ENCODE measurements around the gene EXOC3L2. TPM values are rescaled to one million over a fixed set of nuclear protein-coding genes. Genes with fewer than 3 reads are reported as not detected.

EXOC3L2 gene
- total and polyA plus RNA-seq, 7 donors, result 0.14 to 1.7 (median 0.51) TPM; not detected in 3

GRCh38 chr19:45253396-45254027 lies 8.3 kb upstream of the EXOC3L2 start:
- Histone ChIP-seq H3K27ac (no peak overlapping the region), H3K4me3 (no peak overlapping the region), H3K4me1 (peaks cover 0 to 41% (median 35%) of the 10 kb centered on the region in 4 donors), H3K27me3 (no peaks in the 10 kb centered on the region), H3K9me3 (no peaks in the 10 kb centered on the region), H3K36me3 (no peaks in the 10 kb centered on the region)
- intact Hi-C loops (cut with DNase I), result loop anchor here (5.0 to 10.0 kb wide), 3 partner anchors 161 to 361 kb away; partner anchors contain the start of genes PPP1R37 and TOMM40
- 73 to 79% methylated on average over 12 of the region's 12 CpGs for WGBS, 2 donors
- TF ChIP-seq POLR2A (IDR thresholded peaks at IDR 0.05) (no peak), POLR2AphosphoS5 (IDR thresholded peaks at IDR 0.05) (no peak), EP300 (IDR thresholded peaks at IDR 0.05) (no peak)
- TF ChIP-seq, protein P1, sequence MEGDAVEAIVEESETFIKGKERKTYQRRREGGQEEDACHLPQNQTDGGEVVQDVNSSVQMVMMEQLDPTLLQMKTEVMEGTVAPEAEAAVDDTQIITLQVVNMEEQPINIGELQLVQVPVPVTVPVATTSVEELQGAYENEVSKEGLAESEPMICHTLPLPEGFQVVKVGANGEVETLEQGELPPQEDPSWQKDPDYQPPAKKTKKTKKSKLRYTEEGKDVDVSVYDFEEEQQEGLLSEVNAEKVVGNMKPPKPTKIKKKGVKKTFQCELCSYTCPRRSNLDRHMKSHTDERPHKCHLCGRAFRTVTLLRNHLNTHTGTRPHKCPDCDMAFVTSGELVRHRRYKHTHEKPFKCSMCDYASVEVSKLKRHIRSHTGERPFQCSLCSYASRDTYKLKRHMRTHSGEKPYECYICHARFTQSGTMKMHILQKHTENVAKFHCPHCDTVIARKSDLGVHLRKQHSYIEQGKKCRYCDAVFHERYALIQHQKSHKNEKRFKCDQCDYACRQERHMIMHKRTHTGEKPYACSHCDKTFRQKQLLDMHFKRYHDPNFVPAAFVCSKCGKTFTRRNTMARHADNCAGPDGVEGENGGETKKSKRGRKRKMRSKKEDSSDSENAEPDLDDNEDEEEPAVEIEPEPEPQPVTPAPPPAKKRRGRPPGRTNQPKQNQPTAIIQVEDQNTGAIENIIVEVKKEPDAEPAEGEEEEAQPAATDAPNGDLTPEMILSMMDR (IDR thresholded peaks at IDR 0.05), result no peak
- DNase-seq, result no peak

- H3K4me1 ChIP-seq, result peaks cover 0 to 46% (median 40%) of the 10 kb centered on the region in 4 donors
- WGBS, 2 donors, result 2% methylated on average over 57 of the region's 57 CpGs
- no peak for TF ChIP-seq EP300 (IDR thresholded peaks at IDR 0.05)
- TF ChIP-seq POLR2AphosphoS5 (IDR thresholded peaks at IDR 0.05), result no peak
- no peak for TF ChIP-seq POLR2A (IDR thresholded peaks at IDR 0.05)
- TF ChIP-seq, protein P1 (IDR thresholded peaks at IDR 0.05), result no peak
- no peak for DNase-seq
- peak overlapping the region; percentile 95 to 100 (median 97) for H3K4me3 ChIP-seq
- H3K27ac ChIP-seq, result peak overlapping the region; percentile 64 to 89 (median 81)
- H3K27me3 ChIP-seq, result no peaks in the 10 kb centered on the region
- intact Hi-C loops (cut with DNase I), result loop anchor here (2.0 to 10.0 kb wide), 5 partner anchors 73 to 359 kb away; partner anchors contain the start of genes BLOC1S3, PPP1R37, TOMM40 and TRAPPC6A
- no peaks in the 10 kb centered on the region for H3K36me3 ChIP-seq
- H3K9me3 ChIP-seq, result no peaks in the 10 kb centered on the region
These were observed 6.5 kb upstream of the EXOC3L2 start for GRCh38 chr19:45251452-45252354.

- TF ChIP-seq POLR2A (IDR thresholded peaks at IDR 0.05) (no peak), POLR2AphosphoS5 (IDR thresholded peaks at IDR 0.05) (peak in 2 of 4 donors; percentile 15 to 24)
- Histone ChIP-seq H3K4me3 (peak within 1 kb of the TSS; percentile 95 to 100 (median 97)), H3K27me3 (no peaks in the 10 kb centered on the region), H3K36me3 (no peaks in the 10 kb centered on the region), H3K4me1 (peaks cover 0 to 46% (median 40%) of the 10 kb centered on the region in 4 donors), H3K9me3 (no peaks in the 10 kb centered on the region), H3K27ac (peak within 1 kb of the TSS; percentile 67 to 89 (median 81))
- intact Hi-C loops (cut with DNase I), result loop anchor here (2.0 to 10.0 kb wide), 5 partner anchors 72 to 359 kb away; partner anchors contain the start of genes BLOC1S3, PPP1R37, TOMM40 and TRAPPC6A
- WGBS, 2 donors, result 0 to 1% methylated on average over 54 to 58 of the region's 58 CpGs
- DNase-seq, result peak; percentile 72
These were observed 5.7 kb upstream of the EXOC3L2 start, which contains the start of gene MARK4 for GRCh38 chr19:45250832-45251451. TSS of gene MARK4 (plus strand) at chr19:45251271. CDS start at chr19:45251589, 318 bp downstream.

DNA sequence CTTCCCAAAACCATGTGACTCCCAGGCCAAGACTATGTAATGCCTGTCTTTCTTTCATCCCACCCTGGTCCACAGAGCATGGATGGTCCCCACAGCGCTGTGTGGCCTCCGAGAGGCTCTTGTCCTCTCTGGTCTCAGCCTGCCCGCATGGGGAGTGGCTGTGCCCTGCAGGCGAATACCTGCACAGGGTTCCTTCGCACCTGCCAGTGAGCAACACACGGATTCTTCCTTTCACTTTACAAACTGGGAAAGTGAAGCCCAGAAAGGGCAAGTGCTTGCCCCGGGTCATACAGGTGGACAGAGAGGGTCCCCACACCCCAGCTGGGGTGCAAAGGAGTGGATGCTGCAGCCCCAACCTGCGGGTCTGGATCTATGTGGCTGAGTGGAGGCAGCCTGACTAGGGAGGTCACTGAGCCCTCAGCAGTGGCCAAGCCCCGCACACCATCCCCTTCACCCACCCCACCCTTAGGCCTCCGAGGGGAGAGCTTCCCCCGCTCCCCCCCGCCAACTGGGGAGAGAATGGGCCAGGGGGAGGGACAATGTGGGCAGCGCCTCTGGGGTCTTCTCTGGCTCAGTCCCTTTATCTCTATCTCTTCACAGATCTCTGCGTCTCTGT lies 5.1 kb upstream of the EXOC3L2 start:
- Histone ChIP-seq H3K4me1 (peaks cover 0 to 46% (median 40%) of the 10 kb centered on the region in 4 donors), H3K27me3 (no peaks in the 10 kb centered on the region), H3K4me3 (peak overlapping the region; percentile 57 to 100 (median 97)), H3K9me3 (no peaks in the 10 kb centered on the region), H3K27ac (peak overlapping the region; percentile 67 to 89 (median 81)), H3K36me3 (no peaks in the 10 kb centered on the region)
- DNase-seq, result no peak
- TF ChIP-seq, protein P1 (IDR thresholded peaks at IDR 0.05), result no peak
- TF ChIP-seq EP300 (IDR thresholded peaks at IDR 0.05) (no peak), POLR2AphosphoS5 (IDR thresholded peaks at IDR 0.05) (no peak), POLR2A (IDR thresholded peaks at IDR 0.05) (no peak)
- WGBS, 2 donors, result 17 to 46% methylated on average over 13 to 14 of the region's 14 CpGs
- intact Hi-C loops (cut with DNase I), result loop anchor here (2.0 to 10.0 kb wide), 5 partner anchors 72 to 358 kb away; partner anchors contain the start of genes BLOC1S3, PPP1R37, TOMM40 and TRAPPC6A
